DOHH2 (cell line): Measurements from ENCODE around the gene SHROOM3.

Experiments
- CTCF ChIP-seq: fragments of 200-600 bp; sonication (generic); IDR thresholded peaks from one replicate; pipeline ENCODE4 v1.5.1; 2014; ENCODE audit warnings: antibody characterized with exemption, mild to moderate bottlenecking, low read depth, low read length; ENCODE audit not compliant: poor library complexity, severe bottlenecking
- EZH2phosphoT487 ChIP-seq: fragments of 200-600 bp; sonication (generic); IDR thresholded peaks from 2 replicates; pipeline ENCODE4 v1.6.1; 2017; ENCODE audit warnings: borderline replicate concordance, mild to moderate bottlenecking, antibody characterized with exemption, low read length, moderate library complexity, mixed read lengths

GRCh38 chr4:76750716-76751115 lies 315.7 kb downstream of the SHROOM3 start:
- TF ChIP-seq CTCF (no peak), EZH2phosphoT487 (no peak)
